HL-60 (cell line): ENCODE data around the gene MPST.

Experiments
- DNase-seq, 2 experiments: peaks; one replicate each; pipeline ENCODE4 v3.0.0-alpha.2; 2010 to 2020; ENCODE audit warnings: low read depth in 1 of 2, low spot score in 1 of 2
- H3K27ac ChIP-seq: fragments of 250-450 bp; sonication (Bioruptor Pico); replicated peaks from 2 replicates; pipeline ENCODE4 v1.5.1; 2020; ENCODE audit warnings: mild to moderate bottlenecking, moderate library complexity
- H3K27me3 ChIP-seq: fragments of 250-450 bp; sonication (Bioruptor Pico); 2 replicates; pipeline ENCODE4 v1.5.1; 2021; ENCODE audit warnings: mild to moderate bottlenecking, moderate library complexity; ENCODE audit not compliant: insufficient read depth, poor library complexity, severe bottlenecking
- H3K4me3 ChIP-seq: replicated peaks from 2 replicates; pipeline ENCODE4 v1.5.1; 2011; ENCODE audit warnings: mild to moderate bottlenecking, control low read depth, low read length; ENCODE audit not compliant: insufficient read depth
- GABPA ChIP-seq: IDR thresholded peaks from 2 replicates; pipeline ENCODE4 v1.6.1; 2012; ENCODE audit warnings: low read depth
- POLR2AphosphoS5 ChIP-seq: IDR thresholded peaks from 2 replicates; pipeline ENCODE4 v1.6.1; 2012; ENCODE audit warnings: low read depth
- SPI1 ChIP-seq: IDR thresholded peaks from 2 replicates; pipeline ENCODE4 v1.6.1; 2012; ENCODE audit warnings: low read depth, mild to moderate bottlenecking, borderline replicate concordance
- TF ChIP-seq, protein P1 (sequence below): IDR thresholded peaks from one replicate; pipeline ENCODE4 v1.5.1; 2011; ENCODE audit warnings: low read length, control low read depth, inconsistent platforms; ENCODE audit not compliant: insufficient read depth
- TF ChIP-seq, protein P2 (sequence below): IDR thresholded peaks from 2 replicates; pipeline ENCODE4 v1.6.1; 2012; ENCODE audit warnings: low read depth; ENCODE audit not compliant: insufficient replicate concordance

Gene MPST

DNA sequence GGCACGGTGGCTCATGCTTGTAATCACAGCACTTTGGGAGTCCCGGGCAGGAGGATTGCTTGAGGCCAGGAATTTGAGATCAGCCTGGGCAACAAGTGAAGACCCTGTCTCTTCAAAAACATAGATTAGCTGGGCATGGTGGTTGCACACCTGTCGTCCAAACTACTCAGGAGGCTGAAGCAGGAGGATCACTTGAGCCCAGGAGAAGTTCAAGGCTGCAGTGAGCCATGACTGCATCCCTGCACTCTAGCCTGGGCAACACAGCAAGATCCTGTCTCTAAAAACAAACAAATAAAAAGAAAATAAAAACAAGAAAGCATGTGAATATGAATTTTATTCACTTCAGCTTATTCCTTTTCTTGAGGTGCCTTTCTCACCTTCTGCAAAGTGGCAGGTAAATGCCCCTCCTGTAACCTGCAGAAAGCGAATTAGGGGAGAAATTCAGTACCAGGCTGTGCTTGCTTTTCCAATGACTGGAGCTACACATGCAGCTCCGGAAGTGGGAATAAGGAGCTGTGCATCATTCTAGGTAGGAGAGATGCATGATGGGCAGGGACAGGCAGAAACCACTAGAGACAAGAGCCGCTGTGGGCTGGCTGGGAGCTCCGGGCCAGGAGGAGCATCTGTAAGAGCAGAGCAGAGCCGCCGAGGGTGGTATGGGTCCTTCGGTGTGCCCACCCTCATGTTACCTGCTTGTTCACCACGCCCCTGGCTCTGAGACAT lies 17.3 kb downstream of the MPST start:
- no peak for DNase-seq
- H3K27me3 ChIP-seq = no peaks in the 10 kb centered on the region

DNA sequence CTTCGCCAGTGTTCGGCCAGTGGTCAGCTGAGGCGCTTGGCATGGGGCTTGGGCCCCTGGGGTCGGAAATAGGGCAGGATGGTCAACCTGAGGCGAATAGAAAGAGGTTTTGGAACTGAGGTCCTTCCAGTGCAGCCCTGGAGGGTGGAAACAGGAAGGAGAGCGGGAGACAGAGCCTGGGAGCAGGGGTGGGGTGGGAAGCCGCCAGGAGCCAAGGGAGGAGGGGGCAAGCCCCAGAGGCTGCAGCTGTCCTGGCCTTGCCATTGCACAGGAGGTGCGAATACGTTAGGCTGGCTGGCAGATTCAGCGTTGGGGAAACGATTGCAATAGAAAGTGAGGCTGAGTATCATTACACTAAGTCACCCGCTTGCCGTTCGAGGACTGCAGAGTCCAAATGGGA lies 18.1 kb downstream of the MPST start:
- no peak for TF ChIP-seq SPI1
- TF ChIP-seq, protein P1, sequence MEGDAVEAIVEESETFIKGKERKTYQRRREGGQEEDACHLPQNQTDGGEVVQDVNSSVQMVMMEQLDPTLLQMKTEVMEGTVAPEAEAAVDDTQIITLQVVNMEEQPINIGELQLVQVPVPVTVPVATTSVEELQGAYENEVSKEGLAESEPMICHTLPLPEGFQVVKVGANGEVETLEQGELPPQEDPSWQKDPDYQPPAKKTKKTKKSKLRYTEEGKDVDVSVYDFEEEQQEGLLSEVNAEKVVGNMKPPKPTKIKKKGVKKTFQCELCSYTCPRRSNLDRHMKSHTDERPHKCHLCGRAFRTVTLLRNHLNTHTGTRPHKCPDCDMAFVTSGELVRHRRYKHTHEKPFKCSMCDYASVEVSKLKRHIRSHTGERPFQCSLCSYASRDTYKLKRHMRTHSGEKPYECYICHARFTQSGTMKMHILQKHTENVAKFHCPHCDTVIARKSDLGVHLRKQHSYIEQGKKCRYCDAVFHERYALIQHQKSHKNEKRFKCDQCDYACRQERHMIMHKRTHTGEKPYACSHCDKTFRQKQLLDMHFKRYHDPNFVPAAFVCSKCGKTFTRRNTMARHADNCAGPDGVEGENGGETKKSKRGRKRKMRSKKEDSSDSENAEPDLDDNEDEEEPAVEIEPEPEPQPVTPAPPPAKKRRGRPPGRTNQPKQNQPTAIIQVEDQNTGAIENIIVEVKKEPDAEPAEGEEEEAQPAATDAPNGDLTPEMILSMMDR = no peak
- Histone ChIP-seq H3K27me3 (no peaks in the 10 kb centered on the region), H3K4me3 (no peak overlapping the region), H3K27ac (no peak overlapping the region)
- no peak for DNase-seq

More for the DNA sequence above, 17.3 kb downstream of the MPST start:
- H3K4me3 ChIP-seq = no peak overlapping the region
- no peak overlapping the region for H3K27ac ChIP-seq
- TF ChIP-seq, protein P1 = no peak
- TF ChIP-seq POLR2AphosphoS5 = no peak
- no peak for TF ChIP-seq SPI1
- TF ChIP-seq GABPA = no peak
- TF ChIP-seq, protein P2, sequence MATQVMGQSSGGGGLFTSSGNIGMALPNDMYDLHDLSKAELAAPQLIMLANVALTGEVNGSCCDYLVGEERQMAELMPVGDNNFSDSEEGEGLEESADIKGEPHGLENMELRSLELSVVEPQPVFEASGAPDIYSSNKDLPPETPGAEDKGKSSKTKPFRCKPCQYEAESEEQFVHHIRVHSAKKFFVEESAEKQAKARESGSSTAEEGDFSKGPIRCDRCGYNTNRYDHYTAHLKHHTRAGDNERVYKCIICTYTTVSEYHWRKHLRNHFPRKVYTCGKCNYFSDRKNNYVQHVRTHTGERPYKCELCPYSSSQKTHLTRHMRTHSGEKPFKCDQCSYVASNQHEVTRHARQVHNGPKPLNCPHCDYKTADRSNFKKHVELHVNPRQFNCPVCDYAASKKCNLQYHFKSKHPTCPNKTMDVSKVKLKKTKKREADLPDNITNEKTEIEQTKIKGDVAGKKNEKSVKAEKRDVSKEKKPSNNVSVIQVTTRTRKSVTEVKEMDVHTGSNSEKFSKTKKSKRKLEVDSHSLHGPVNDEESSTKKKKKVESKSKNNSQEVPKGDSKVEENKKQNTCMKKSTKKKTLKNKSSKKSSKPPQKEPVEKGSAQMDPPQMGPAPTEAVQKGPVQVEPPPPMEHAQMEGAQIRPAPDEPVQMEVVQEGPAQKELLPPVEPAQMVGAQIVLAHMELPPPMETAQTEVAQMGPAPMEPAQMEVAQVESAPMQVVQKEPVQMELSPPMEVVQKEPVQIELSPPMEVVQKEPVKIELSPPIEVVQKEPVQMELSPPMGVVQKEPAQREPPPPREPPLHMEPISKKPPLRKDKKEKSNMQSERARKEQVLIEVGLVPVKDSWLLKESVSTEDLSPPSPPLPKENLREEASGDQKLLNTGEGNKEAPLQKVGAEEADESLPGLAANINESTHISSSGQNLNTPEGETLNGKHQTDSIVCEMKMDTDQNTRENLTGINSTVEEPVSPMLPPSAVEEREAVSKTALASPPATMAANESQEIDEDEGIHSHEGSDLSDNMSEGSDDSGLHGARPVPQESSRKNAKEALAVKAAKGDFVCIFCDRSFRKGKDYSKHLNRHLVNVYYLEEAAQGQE = no peak

DNA sequence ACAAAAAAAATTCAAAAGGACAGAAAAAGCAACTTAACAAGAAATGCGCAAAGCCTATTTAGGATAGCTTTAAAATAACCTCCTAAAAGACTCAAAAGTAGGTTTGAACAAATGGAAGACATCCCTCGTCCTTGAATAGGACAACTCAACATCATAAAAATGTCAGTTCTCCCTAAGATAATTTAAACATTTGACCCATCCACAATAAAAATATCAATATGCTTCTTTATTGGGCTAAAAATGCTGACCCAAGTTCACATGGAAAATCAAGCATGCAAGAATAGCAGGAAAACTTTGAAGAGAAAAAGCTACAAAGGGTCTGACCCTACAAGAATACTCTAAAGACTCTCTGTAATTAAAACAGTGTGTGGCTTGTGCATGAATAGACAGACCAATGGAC lies 19.9 kb downstream of the MPST start:
- Histone ChIP-seq H3K27ac (no peak overlapping the region), H3K27me3 (no peaks in the 10 kb centered on the region), H3K4me3 (no peak overlapping the region)
- TF ChIP-seq SPI1 (no peak), GABPA (no peak), POLR2AphosphoS5 (no peak)
- TF ChIP-seq, protein P1 = no peak
- TF ChIP-seq, protein P2 = no peak
- DNase-seq = no peak
